ENCODE data around the gene IDUA.
"Not testable (repeated sequence)": the region's sequence is repeated elsewhere in the genome, so short reads cannot be mapped to it uniquely, and the experiment has no call there.

IDUA gene

DNA sequence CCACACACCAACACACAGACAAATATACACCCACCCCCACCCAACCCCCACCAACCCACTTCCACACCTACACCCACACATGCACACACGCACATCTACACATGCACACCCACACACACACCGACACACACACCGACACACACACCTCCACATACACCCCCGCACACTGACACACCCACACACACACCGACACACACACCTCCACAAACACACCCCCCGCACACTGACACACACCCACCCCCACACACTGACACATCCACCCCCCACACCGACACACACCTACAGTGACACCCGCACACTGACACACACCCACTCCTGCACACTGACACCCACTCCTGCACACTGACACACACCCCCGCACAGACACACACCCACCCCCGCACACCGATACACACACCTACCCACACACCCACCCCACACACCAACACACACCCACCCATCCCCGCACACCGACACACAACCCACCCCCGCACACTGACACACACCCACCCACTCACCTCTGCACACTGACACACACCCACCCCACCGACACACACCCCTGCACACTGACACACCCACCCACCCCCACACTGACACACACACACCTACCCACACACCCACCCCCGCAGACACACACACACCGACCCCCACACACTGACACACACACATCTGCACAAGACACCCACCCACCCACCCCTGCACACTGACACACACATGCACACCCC lies 55.7 kb downstream of the IDUA start:
- Mint-ChIP-seq H3K9me3 (no peaks in the 10 kb centered on the region), H3K36me3 (ENCODE audit: low read depth) (no peaks in the 10 kb centered on the region), H3K27me3 (peaks cover 13% of the 10 kb centered on the region), H3K4me3 (no peak overlapping the region), H3K27ac (no peak overlapping the region), H3K4me1 (ENCODE audit: low read depth) (peaks cover 4% of the 10 kb centered on the region)

DNA sequence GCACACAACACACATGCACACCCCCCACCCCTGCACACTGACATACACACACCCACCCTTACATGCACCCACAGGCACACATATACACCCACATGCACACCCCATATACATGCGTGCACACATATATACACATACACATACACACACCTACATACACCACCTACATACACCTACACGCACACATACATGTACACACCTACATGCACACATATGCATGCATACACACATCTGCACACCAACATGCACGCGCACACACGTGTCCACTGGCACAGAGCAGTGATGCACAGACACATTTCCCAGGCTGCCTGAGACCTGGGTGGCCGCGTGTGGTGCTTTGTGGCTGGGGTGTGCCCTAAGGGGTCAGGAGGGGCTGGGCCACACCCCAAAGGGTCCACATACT lies 56.3 kb downstream of the IDUA start:
- no peaks in the 10 kb centered on the region for H3K9me3 Mint-ChIP-seq
- H3K4me1 Mint-ChIP-seq (ENCODE audit: low read depth), result peaks cover 4% of the 10 kb centered on the region
- H3K27me3 Mint-ChIP-seq, result peaks cover 17% of the 10 kb centered on the region
- peak overlapping the region; percentile 74 for H3K27ac Mint-ChIP-seq
- H3K4me3 Mint-ChIP-seq, result no peak overlapping the region
- no peaks in the 10 kb centered on the region for H3K36me3 Mint-ChIP-seq (ENCODE audit: low read depth)

DNA sequence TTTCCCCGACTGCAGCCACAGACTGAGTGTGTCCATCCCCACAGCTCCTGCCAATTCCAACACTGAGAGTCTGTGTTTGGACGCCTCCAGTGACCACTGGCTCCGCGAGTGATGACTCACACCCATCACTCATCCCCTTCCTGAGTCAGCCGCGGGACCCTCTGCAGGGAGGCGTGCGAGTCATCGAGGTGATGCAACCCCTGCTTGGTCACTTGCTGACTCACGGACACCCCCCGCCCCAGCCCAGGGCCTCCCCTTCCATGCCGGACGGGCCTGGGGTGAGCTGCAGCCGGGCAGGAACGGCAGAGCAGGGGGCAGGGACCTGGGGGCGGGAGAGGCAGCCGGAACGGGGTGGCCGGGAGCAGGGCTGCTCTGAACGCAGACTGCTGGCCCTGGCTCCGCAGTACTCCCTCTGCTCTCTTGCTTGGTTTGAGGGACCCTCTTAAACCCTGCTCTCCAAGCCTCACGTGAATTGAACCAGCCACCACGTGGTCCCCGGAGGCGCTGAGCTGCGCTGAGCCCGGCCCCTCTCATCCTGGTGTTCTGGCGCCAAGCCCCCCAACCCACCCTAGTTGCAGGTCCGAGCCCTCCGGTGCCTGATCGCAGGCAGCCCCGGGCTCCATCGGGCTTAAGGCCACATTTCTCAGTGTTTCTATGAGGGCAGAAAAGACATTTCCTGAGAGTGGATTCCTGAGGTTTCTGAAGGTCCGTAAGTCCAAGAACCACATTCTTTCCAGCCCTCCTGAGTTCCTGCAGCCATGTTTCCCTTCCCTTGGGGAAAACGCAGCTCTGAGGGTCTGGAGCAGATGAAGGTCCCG lies 57.0 kb downstream of the IDUA start:
- Mint-ChIP-seq H3K4me3 (no peak overlapping the region), H3K27ac (no peak overlapping the region), H3K36me3 (ENCODE audit: low read depth) (no peaks in the 10 kb centered on the region), H3K27me3 (peaks cover 17% of the 10 kb centered on the region), H3K4me1 (ENCODE audit: low read depth) (peaks cover 8% of the 10 kb centered on the region), H3K9me3 (no peaks in the 10 kb centered on the region)

DNA sequence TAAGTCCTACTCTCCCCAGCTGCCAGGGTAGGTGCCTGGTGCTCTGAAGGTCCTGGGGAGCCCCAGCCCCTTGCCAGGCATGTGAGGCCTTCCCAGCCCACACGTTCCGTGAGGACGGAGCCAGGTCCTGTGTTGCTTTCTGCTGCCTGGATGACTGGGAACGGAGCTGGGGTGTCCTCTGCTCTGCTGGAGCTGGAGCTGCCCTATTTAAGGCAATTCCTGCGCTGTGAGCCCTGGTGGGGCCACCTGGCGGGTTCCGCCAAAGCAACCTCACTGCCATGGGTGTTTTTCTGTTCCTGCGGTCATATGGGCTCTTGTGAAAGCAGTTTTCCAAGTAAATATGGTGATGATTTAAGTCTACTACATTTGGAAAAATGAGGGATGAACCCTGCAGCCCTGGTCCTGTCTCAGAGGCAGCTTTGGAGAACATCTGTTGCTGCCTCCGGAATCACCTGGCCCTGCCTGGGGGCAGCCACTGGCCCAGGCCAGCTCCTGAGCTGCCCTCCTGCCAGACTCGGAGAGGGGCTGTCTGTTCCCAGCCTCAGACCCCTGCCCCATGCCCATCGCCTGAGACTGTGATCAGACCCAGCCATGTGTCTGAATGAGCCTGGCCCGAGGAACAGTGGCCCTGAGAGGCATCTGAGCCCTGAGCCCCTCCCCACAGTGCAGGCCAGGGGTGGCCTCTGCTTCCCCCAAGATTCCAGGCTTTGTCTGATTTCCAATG lies 57.8 kb downstream of the IDUA start:
- Mint-ChIP-seq H3K4me3 (no peak overlapping the region), H3K4me1 (ENCODE audit: low read depth) (peaks cover 11% of the 10 kb centered on the region), H3K27ac (no peak overlapping the region), H3K9me3 (no peaks in the 10 kb centered on the region), H3K36me3 (ENCODE audit: low read depth) (no peaks in the 10 kb centered on the region), H3K27me3 (peaks cover 17% of the 10 kb centered on the region)

- Mint-ChIP-seq H3K9me3 (no peaks in the 10 kb centered on the region), H3K4me3 (no peak overlapping the region), H3K36me3 (ENCODE audit: low read depth) (no peaks in the 10 kb centered on the region), H3K27me3 (peaks cover 17% of the 10 kb centered on the region), H3K4me1 (ENCODE audit: low read depth) (peaks cover 11% of the 10 kb centered on the region), H3K27ac (no peak overlapping the region)
Observed at GRCh38 chr4:1045193-1045594, 58.4 kb downstream of the IDUA start.

GRCh38 chr4:1045595-1046201 lies 58.9 kb downstream of the IDUA start:
- H3K36me3 Mint-ChIP-seq (ENCODE audit: low read depth), result no peaks in the 10 kb centered on the region

GRCh38 chr4:1046581-1047011 lies 59.8 kb downstream of the IDUA start:
- Mint-ChIP-seq H3K27me3 (peaks cover 17% of the 10 kb centered on the region), H3K4me1 (ENCODE audit: low read depth) (peaks cover 11% of the 10 kb centered on the region)
- not testable (repeated sequence) for H3K27ac Mint-ChIP-seq; H3K9me3 Mint-ChIP-seq; H3K36me3 Mint-ChIP-seq (ENCODE audit: low read depth); H3K4me3 Mint-ChIP-seq

More at GRCh38 chr4:1045595-1046201, 58.9 kb downstream of the IDUA start:
- H3K27ac Mint-ChIP-seq, result no peak overlapping the region
- H3K9me3 Mint-ChIP-seq, result no peaks in the 10 kb centered on the region
- H3K27me3 Mint-ChIP-seq, result peaks cover 17% of the 10 kb centered on the region
- peaks cover 11% of the 10 kb centered on the region for H3K4me1 Mint-ChIP-seq (ENCODE audit: low read depth)
- no peak overlapping the region for H3K4me3 Mint-ChIP-seq

DNA sequence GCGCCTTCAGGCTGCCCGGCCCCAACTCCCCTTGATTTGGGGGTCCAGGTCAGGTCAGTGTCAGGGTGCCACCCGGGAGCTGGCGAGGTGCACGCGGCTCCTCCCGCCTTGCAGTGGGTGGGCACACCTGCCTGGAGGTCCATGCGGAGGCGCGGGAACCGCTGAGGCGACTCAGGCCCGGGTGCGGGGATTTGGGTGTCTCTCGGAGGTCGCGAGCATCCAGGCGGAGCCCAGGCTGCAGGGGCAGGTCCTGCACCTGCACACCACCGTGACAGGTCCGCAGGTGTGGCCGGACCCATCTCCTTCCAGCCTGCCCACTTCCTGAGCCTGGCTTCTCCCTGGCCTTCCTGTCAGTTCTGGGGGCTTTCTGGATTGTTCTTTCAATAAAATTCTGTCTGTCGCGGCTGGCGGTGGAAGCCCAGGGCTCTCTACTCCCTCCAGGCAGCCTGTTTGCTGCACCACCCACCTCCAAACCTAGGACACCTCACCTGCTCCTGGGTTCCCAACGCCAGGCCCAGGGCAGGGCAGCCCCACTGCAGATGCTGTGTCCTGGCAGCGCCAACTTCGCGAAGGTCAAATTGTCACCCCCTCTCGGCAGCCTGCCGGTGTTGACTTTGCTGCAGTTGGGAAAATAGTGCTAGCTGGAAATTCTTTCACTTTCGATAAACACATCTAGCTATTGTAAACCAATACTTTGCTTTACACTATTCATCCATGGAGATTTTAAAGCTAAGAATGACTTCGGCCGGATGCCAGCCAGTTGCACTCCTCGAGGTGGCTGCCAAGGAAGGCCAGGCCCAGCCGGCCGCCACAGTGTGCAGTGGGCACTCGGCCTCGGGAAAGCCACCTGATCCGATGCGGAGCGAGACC lies 60.5 kb downstream of the IDUA start:
- peaks cover 17% of the 10 kb centered on the region for H3K27me3 Mint-ChIP-seq
- H3K4me3 Mint-ChIP-seq, result no peak overlapping the region
- no peaks in the 10 kb centered on the region for H3K36me3 Mint-ChIP-seq (ENCODE audit: low read depth)
- H3K9me3 Mint-ChIP-seq, result no peaks in the 10 kb centered on the region
- peaks cover 11% of the 10 kb centered on the region for H3K4me1 Mint-ChIP-seq (ENCODE audit: low read depth)
- no peak overlapping the region for H3K27ac Mint-ChIP-seq

DNA sequence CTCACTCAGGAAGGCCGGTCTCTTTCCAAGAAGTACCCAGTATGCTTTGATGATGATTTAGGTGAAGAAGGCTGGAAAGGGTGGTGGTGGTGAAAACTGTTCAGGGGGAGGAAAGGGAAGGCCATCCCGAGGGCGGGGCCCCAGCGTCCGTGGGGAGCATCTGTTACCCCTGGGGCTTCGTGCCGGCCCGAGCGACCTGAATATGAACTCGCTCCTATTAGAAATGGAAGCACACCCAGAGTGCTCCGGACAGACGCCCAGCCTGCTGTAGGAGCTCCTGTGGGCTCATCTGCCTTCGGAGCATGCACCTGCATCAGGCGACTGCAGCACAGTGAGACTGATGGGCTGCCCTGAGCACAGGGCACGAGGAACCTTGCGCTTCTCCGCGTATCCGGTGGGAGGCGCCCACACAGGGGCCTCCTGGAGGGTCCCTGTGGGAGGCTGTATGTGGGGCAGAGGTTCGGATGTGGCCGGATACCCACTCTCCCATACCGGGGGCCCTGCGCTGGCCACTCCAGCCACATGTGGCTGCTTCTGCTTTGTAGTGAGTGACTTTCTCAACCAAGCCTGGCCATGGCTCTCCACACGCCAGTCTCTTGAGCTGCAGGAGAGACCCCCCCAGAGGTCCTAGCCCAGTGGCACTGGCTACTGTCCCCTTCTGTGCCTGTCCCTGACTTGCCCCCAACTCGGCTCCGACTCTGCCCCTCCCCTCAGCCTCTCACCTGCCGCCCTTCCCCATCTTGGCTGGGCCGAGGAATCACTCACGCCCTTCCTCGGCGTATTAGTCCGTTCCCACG lies 61.3 kb downstream of the IDUA start:
- Mint-ChIP-seq H3K9me3 (no peaks in the 10 kb centered on the region), H3K36me3 (ENCODE audit: low read depth) (no peaks in the 10 kb centered on the region), H3K4me3 (no peak overlapping the region), H3K4me1 (ENCODE audit: low read depth) (peaks cover 9% of the 10 kb centered on the region), H3K27me3 (peaks cover 17% of the 10 kb centered on the region), H3K27ac (no peak overlapping the region)

GRCh38 chr4:1048773-1049590 lies 62.1 kb downstream of the IDUA start:
- no peaks in the 10 kb centered on the region for H3K36me3 Mint-ChIP-seq (ENCODE audit: low read depth)
- no peak overlapping the region for H3K4me3 Mint-ChIP-seq
- peaks cover 17% of the 10 kb centered on the region for H3K27me3 Mint-ChIP-seq
- H3K9me3 Mint-ChIP-seq, result no peaks in the 10 kb centered on the region
- H3K4me1 Mint-ChIP-seq (ENCODE audit: low read depth), result peaks cover 7% of the 10 kb centered on the region
- H3K27ac Mint-ChIP-seq, result no peak overlapping the region

DNA sequence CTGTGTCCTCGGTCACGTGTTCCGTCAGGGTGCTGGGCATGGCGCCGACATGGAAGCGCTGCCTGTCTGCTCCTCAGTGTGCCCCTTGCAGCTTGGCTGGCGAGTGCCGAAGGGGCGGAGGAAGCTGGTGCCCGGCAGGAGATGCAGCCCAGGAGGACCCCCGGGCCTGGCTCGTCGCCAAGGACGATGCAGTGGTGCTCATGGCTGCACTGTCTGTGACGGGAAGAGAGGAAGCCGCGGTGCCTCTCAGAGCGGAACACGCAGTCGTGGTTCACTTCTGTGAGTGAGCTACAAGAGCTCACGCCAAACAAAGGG lies 62.7 kb downstream of the IDUA start:
- peaks cover 7% of the 10 kb centered on the region for H3K4me1 Mint-ChIP-seq (ENCODE audit: low read depth)
- no peak overlapping the region for H3K27ac Mint-ChIP-seq
- H3K27me3 Mint-ChIP-seq, result peaks cover 17% of the 10 kb centered on the region
- no peak overlapping the region for H3K4me3 Mint-ChIP-seq
- H3K36me3 Mint-ChIP-seq (ENCODE audit: low read depth), result no peaks in the 10 kb centered on the region
- no peaks in the 10 kb centered on the region for H3K9me3 Mint-ChIP-seq

GRCh38 chr4:1050486-1051213 lies 63.8 kb downstream of the IDUA start:
- Mint-ChIP-seq H3K27ac (no peak overlapping the region), H3K4me1 (ENCODE audit: low read depth) (peaks cover 10% of the 10 kb centered on the region), H3K4me3 (no peak overlapping the region), H3K36me3 (ENCODE audit: low read depth) (no peaks in the 10 kb centered on the region), H3K27me3 (peaks cover 11% of the 10 kb centered on the region), H3K9me3 (no peaks in the 10 kb centered on the region)

Measured in stimulated activated naive CD8-positive, alpha-beta T cell treated with anti-CD3 and anti-CD28 coated beads, Interleukin-15, Interleukin-2, amounts not matched to agents 100 ng/mL and 50 ng/mL, for 24 hours (primary cell).